Activated T-helper 2 cell treated with anti-CD3 and anti-CD28 coated beads, Interferon-gamma antibody, Interleukin-2, Interleukin-4, amounts not matched to agents 10 μg/mL and 5 μg/mL and 100 μg/mL, durations not matched to agents 14 hours and 24 hours and 36 hours (primary cell): ENCODE results near the gene RXRG. TPM values are rescaled to one million over a fixed set of nuclear protein-coding genes. Genes with fewer than 3 reads are reported as not detected.

Source experiments
- DNase-seq: peaks from one replicate; pipeline ENCODE4 v3.0.0; 2021; ENCODE audit warnings: low spot score
- H3K27ac Mint-ChIP-seq: one replicate; pipeline ENCODE4 v1.8.0; 2021; ENCODE audit warnings: mixed read lengths
- H3K27me3 Mint-ChIP-seq: one replicate; pipeline ENCODE4 v1.8.0; 2021; ENCODE audit warnings: low read depth, mixed read lengths
- H3K36me3 Mint-ChIP-seq: one replicate; pipeline ENCODE4 v1.8.0; 2021; ENCODE audit warnings: low read depth, mixed read lengths
- H3K4me1 Mint-ChIP-seq: one replicate; pipeline ENCODE4 v1.8.0; 2021; ENCODE audit warnings: low read depth, mixed read lengths
- H3K4me3 Mint-ChIP-seq: one replicate; pipeline ENCODE4 v1.8.0; 2021; ENCODE audit warnings: low read depth, mild to moderate bottlenecking, moderate library complexity, mixed read lengths
- H3K9me3 Mint-ChIP-seq: one replicate; pipeline ENCODE4 v1.8.0; 2021; ENCODE audit warnings: mixed read lengths
- intact Hi-C: fragments of 100-400 bp; cut with micrococcal nuclease; formaldehyde crosslinking; loops from one replicate; pipeline ENCODE4 v1.15.1; 2023
- total RNA-seq: library from RNA; stranded (reverse); gene quantifications from 2 replicates; pipeline ENCODE4 v1.2.3, GENCODE V29; 2022

The RXRG gene
- not detected in 2 replicates for total RNA-seq

GRCh38 chr1:165444897-165445370 is at the start of gene RXRG:
RXRG (minus strand) TSS chr1:165445126; CDS start chr1:165444893, 233 bp downstream.
- H3K9me3 Mint-ChIP-seq = no peaks in the 10 kb centered on the region
- intact Hi-C loops = loop anchor here (5.0 kb wide), 1 partner anchor 93 kb away; no protein-coding TSS in a partner anchor
- H3K27ac Mint-ChIP-seq = no peak within 1 kb of the TSS
- H3K4me3 Mint-ChIP-seq = no peak within 1 kb of the TSS
- peaks cover 33% of the 10 kb centered on the region for H3K27me3 Mint-ChIP-seq
- no peaks in the 10 kb centered on the region for H3K4me1 Mint-ChIP-seq
- DNase-seq = no peak
- no peaks in the 10 kb centered on the region for H3K36me3 Mint-ChIP-seq

GRCh38 chr1:165492845-165493373 is 48.0 kb upstream of the RXRG start:
- Mint-ChIP-seq H3K27me3 (peaks cover 25% of the 10 kb centered on the region), H3K4me3 (no peak overlapping the region), H3K9me3 (no peaks in the 10 kb centered on the region), H3K36me3 (no peaks in the 10 kb centered on the region), H3K4me1 (no peaks in the 10 kb centered on the region), H3K27ac (no peak overlapping the region)
- DNase-seq = no peak
- intact Hi-C loops = no loop called here

GRCh38 chr1:165490175-165490574 is 45.2 kb upstream of the RXRG start:
- Mint-ChIP-seq H3K27ac (no peak overlapping the region), H3K9me3 (no peaks in the 10 kb centered on the region), H3K4me3 (no peak overlapping the region), H3K4me1 (peaks cover 14% of the 10 kb centered on the region), H3K27me3 (peaks cover 27% of the 10 kb centered on the region), H3K36me3 (no peaks in the 10 kb centered on the region)
- no peak for DNase-seq
- intact Hi-C loops = no loop called here

- peaks cover 24% of the 10 kb centered on the region for H3K4me1 Mint-ChIP-seq
- peaks cover 23% of the 10 kb centered on the region for H3K27me3 Mint-ChIP-seq
- H3K36me3 Mint-ChIP-seq = no peaks in the 10 kb centered on the region
- DNase-seq = no peak
- H3K4me3 Mint-ChIP-seq = no peak overlapping the region
- intact Hi-C loops = loop anchor here (10.0 kb wide), 1 partner anchor 63 kb away; no protein-coding TSS in a partner anchor
- H3K9me3 Mint-ChIP-seq = no peaks in the 10 kb centered on the region
- H3K27ac Mint-ChIP-seq = no peak overlapping the region
Observed at GRCh38 chr1:165487921-165488320, 43.0 kb upstream of the RXRG start.

GRCh38 chr1:165486663-165487062 is 41.7 kb upstream of the RXRG start:
- intact Hi-C loops = loop anchor here (10.0 kb wide), 1 partner anchor 62 kb away; no protein-coding TSS in a partner anchor
- no peak for DNase-seq
- H3K27ac Mint-ChIP-seq = no peak overlapping the region
- H3K27me3 Mint-ChIP-seq = peaks cover 18% of the 10 kb centered on the region
- no peaks in the 10 kb centered on the region for H3K36me3 Mint-ChIP-seq
- no peaks in the 10 kb centered on the region for H3K9me3 Mint-ChIP-seq
- H3K4me3 Mint-ChIP-seq = no peak overlapping the region
- peaks cover 34% of the 10 kb centered on the region for H3K4me1 Mint-ChIP-seq

- H3K4me1 Mint-ChIP-seq = peaks cover 34% of the 10 kb centered on the region
- peaks cover 11% of the 10 kb centered on the region for H3K27me3 Mint-ChIP-seq
- H3K36me3 Mint-ChIP-seq = no peaks in the 10 kb centered on the region
- no peaks in the 10 kb centered on the region for H3K9me3 Mint-ChIP-seq
- DNase-seq = no peak
- no peak overlapping the region for H3K4me3 Mint-ChIP-seq
- intact Hi-C loops = loop anchor here (10.0 kb wide), 1 partner anchor 61 kb away; no protein-coding TSS in a partner anchor
- no peak overlapping the region for H3K27ac Mint-ChIP-seq
Observed at GRCh38 chr1:165485716-165486115, 40.8 kb upstream of the RXRG start.

- intact Hi-C loops = loop anchor here (10.0 kb wide), 1 partner anchor 60 kb away; no protein-coding TSS in a partner anchor
- peaks cover 34% of the 10 kb centered on the region for H3K4me1 Mint-ChIP-seq
- no peak overlapping the region for H3K4me3 Mint-ChIP-seq
- H3K27me3 Mint-ChIP-seq = peaks cover 11% of the 10 kb centered on the region
- no peaks in the 10 kb centered on the region for H3K36me3 Mint-ChIP-seq
- no peak overlapping the region for H3K27ac Mint-ChIP-seq
- DNase-seq = no peak
- H3K9me3 Mint-ChIP-seq = no peaks in the 10 kb centered on the region
Observed at GRCh38 chr1:165484532-165484931, 39.6 kb upstream of the RXRG start.

GRCh38 chr1:165483412-165483811 is 38.5 kb upstream of the RXRG start:
- Mint-ChIP-seq H3K9me3 (no peaks in the 10 kb centered on the region), H3K4me3 (no peak overlapping the region), H3K27me3 (peaks cover 16% of the 10 kb centered on the region), H3K36me3 (no peaks in the 10 kb centered on the region), H3K27ac (no peak overlapping the region), H3K4me1 (peaks cover 34% of the 10 kb centered on the region)
- intact Hi-C loops = loop anchor here (10.0 kb wide), 1 partner anchor 59 kb away; no protein-coding TSS in a partner anchor
- DNase-seq = no peak

- Mint-ChIP-seq H3K27ac (no peak overlapping the region), H3K4me3 (no peak overlapping the region)
- intact Hi-C loops = loop anchor here (10.0 kb wide), 1 partner anchor 57 kb away; no protein-coding TSS in a partner anchor
Observed at GRCh38 chr1:165481820-165482532, 37.0 kb upstream of the RXRG start.

GRCh38 chr1:165476776-165477175 is 31.9 kb upstream of the RXRG start:
- Mint-ChIP-seq H3K4me1 (no peaks in the 10 kb centered on the region), H3K9me3 (no peaks in the 10 kb centered on the region), H3K27me3 (peaks cover 12% of the 10 kb centered on the region), H3K4me3 (no peak overlapping the region), H3K36me3 (no peaks in the 10 kb centered on the region), H3K27ac (no peak overlapping the region)
- intact Hi-C loops = no loop called here
- DNase-seq = no peak

More at GRCh38 chr1:165481820-165482532, 37.0 kb upstream of the RXRG start:
- Mint-ChIP-seq H3K9me3 (no peaks in the 10 kb centered on the region), H3K4me1 (peaks cover 31% of the 10 kb centered on the region), H3K36me3 (no peaks in the 10 kb centered on the region), H3K27me3 (peaks cover 15% of the 10 kb centered on the region)
- DNase-seq = no peak

- no peak for DNase-seq
- no peaks in the 10 kb centered on the region for H3K9me3 Mint-ChIP-seq
- intact Hi-C loops = no loop called here
- H3K27me3 Mint-ChIP-seq = peaks cover 4% of the 10 kb centered on the region
- H3K27ac Mint-ChIP-seq = no peak overlapping the region
- H3K4me3 Mint-ChIP-seq = no peak overlapping the region
- no peaks in the 10 kb centered on the region for H3K4me1 Mint-ChIP-seq
- H3K36me3 Mint-ChIP-seq = no peaks in the 10 kb centered on the region
Observed at GRCh38 chr1:165474196-165474595, 29.3 kb upstream of the RXRG start.

- DNase-seq = no peak
- H3K4me1 Mint-ChIP-seq = no peaks in the 10 kb centered on the region
- no peak overlapping the region for H3K4me3 Mint-ChIP-seq
- no peak overlapping the region for H3K27ac Mint-ChIP-seq
- intact Hi-C loops = no loop called here
- H3K27me3 Mint-ChIP-seq = peaks cover under 1% of the 10 kb centered on the region
- H3K9me3 Mint-ChIP-seq = no peaks in the 10 kb centered on the region
- no peaks in the 10 kb centered on the region for H3K36me3 Mint-ChIP-seq
Observed at GRCh38 chr1:165473081-165473480, 28.2 kb upstream of the RXRG start.

GRCh38 chr1:165468726-165469249 is 23.9 kb upstream of the RXRG start:
- H3K9me3 Mint-ChIP-seq = no peaks in the 10 kb centered on the region
- DNase-seq = no peak
- peaks cover 7% of the 10 kb centered on the region for H3K27me3 Mint-ChIP-seq
- no peak overlapping the region for H3K4me3 Mint-ChIP-seq
- no peaks in the 10 kb centered on the region for H3K4me1 Mint-ChIP-seq
- no peak overlapping the region for H3K27ac Mint-ChIP-seq
- intact Hi-C loops = no loop called here
- H3K36me3 Mint-ChIP-seq = no peaks in the 10 kb centered on the region
